Posterior cingulate gyrus (tissue), 11 donors: ENCODE results near the gene MEGF10.

Experiments
- DNase-seq, 10 donors: peaks; one replicate each; pipeline versions ENCODE4 v3.0.0 to v3.0.0-alpha.2; 2020 to 2021; ENCODE audit warnings: mixed read lengths in 3 of 10
- intact Hi-C: fragments of 100-400 bp; cut with DNase I; formaldehyde crosslinking; loops from one replicate; pipeline ENCODE4 v1.15.1; 2023

The MEGF10 gene

DNA sequence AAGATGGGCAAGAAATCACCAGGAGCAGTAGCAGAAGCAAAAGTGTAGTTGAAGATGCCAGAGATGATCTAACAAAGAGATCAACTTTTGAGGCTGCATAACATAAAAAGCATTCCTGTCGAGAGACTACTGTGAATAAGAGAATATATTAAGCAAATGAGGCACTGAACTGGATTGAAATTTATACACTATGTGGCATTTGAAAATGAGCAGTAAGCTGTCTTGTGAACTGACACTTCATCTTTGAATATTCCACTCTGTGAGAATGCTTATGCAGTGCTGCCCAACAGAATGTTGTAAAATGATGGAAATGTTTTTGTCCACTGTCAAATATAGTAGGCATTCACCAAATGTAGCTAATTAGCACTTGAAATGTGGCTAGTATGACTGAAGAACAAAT lies 208.0 kb downstream of the MEGF10 start:
- intact Hi-C loops: loop anchor here (10.0 kb wide), 1 partner anchor 824 kb away; no protein-coding TSS in a partner anchor
- no peak for DNase-seq

DNA sequence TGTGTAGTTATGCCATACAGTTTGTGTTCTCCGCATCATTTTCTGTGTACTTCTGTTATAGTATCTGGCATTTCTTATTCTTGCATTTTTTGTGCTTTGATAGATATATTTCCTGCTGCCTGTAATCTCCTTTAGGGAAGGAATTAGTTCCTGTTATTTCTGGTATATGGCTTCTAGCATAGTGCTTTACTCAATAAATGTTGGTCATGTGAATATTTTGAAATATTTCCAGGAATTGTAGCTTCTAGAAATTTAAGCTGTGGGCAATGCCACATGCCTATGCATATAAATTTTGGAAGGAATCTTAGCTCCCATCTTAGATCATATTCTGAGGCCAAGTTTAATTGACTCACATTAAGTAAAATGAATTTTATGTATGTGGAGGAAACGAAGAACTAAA lies 215.3 kb downstream of the MEGF10 start:
- DNase-seq: no peak

DNA sequence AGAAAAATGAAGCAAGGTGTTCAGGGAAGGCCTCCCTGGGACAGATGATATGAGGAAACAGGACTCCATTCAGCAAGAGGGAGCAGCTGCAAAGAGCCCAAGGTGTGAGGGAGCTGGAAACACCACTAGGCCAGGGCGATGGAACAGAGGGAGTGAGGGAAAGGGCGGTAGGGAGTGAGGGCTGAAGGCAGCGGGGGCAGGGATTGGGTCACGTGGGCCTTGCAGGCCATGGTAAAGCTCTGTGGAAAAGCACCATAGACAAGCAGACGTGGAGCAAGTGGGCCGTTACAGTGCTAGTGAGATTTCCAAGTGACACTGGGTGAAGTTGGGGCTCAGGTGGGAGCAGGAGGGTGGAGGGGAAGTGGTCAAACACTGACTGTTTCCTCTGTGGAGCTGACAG lies 216.0 kb downstream of the MEGF10 start:
- DNase-seq: no peak
- intact Hi-C loops: no loop called here

More for the DNA sequence above, 215.3 kb downstream of the MEGF10 start:
- intact Hi-C loops: no loop called here

DNA sequence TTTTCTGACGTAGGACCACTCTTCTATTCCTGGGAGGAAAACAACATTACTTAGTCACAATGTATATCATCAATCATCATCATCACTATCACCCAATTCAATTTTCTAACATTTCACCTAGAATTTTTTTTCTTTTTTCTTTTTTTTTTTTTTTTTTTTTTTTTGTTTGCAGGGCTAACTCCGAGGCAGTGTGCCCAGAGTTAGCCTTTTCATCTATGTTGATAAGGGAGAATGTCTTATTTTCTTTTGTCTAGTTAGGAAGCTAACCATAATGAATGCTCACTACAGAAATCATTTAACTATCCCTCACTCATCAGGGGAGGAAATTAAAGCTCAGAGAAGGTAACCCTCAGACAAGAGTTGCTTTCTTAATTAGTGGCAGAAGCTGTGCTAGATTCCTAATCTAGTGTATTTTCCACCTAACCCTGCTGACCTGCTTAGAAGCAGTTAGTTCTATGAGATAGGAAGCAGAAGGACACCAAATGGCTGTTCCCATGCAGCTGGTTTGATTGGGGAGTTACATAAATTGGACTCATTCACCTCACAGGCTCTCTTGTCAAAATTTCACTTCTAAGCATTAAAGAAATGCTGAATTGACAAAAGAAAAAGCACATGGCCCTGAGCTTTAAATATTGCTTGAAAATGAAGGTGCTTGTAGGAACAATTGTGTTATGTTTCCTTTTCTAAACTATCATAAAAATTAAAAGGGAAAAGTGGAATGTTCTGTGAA lies 218.2 kb downstream of the MEGF10 start:
- no peak for DNase-seq
- intact Hi-C loops: no loop called here
